ENCODE results near the gene ZP4. TPM values are rescaled to one million over a fixed set of nuclear protein-coding genes. Genes with fewer than 3 reads are reported as not detected.

Gene ZP4
- total RNA-seq, 4 donors from 2014 or later, result not detected

DNA sequence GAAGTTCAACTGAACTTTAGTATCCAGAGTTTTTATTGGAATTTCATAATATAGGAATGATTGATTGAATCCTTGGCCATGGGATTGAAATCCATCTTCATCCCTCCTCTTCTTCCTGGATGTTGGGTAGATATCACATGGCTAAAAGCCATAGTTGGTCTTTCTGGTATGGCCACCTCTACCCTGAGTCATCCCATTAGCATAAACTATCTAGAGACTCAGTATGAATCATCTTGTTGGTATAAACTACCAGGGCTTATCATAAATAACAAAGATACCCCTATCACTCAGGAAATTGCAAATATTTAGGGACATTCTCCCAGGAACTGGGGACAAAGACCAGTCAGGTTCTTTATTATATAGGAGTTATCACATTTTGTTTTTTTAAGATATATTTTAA is 21.2 kb upstream of the ZP4 start:
- Histone ChIP-seq H3K36me3 (no peaks in the 10 kb centered on the region), H3K4me3 (no peak overlapping the region), H3K27ac (no peak overlapping the region), H3K27me3 (no peaks in the 10 kb centered on the region), H3K4me1 (no peaks in the 10 kb centered on the region), H3K9me3 (no peaks in the 10 kb centered on the region)
- in situ Hi-C loops (cut with MboI; ENCODE audit: low pct_ligation_motif_present in 1 of 4, low pct_unique_long_range_greater_than_20kb in 1 of 4, low sequenced_read_pairs in 3 of 4), result no loop called here
- no peak for DNase-seq
- TF ChIP-seq EP300 (IDR thresholded peaks at IDR 0.05; ENCODE audit: low read depth), result no peak
- TF ChIP-seq POLR2A (IDR thresholded peaks at IDR 0.05), result no peak
- TF ChIP-seq POLR2AphosphoS5 (IDR thresholded peaks at IDR 0.05), result no peak
- TF ChIP-seq, protein P1, sequence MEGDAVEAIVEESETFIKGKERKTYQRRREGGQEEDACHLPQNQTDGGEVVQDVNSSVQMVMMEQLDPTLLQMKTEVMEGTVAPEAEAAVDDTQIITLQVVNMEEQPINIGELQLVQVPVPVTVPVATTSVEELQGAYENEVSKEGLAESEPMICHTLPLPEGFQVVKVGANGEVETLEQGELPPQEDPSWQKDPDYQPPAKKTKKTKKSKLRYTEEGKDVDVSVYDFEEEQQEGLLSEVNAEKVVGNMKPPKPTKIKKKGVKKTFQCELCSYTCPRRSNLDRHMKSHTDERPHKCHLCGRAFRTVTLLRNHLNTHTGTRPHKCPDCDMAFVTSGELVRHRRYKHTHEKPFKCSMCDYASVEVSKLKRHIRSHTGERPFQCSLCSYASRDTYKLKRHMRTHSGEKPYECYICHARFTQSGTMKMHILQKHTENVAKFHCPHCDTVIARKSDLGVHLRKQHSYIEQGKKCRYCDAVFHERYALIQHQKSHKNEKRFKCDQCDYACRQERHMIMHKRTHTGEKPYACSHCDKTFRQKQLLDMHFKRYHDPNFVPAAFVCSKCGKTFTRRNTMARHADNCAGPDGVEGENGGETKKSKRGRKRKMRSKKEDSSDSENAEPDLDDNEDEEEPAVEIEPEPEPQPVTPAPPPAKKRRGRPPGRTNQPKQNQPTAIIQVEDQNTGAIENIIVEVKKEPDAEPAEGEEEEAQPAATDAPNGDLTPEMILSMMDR (IDR thresholded peaks at IDR 0.05), result no peak
- intact Hi-C loops (cut with DNase I; ENCODE audit: low total_unique reads), result no loop called here

DNA sequence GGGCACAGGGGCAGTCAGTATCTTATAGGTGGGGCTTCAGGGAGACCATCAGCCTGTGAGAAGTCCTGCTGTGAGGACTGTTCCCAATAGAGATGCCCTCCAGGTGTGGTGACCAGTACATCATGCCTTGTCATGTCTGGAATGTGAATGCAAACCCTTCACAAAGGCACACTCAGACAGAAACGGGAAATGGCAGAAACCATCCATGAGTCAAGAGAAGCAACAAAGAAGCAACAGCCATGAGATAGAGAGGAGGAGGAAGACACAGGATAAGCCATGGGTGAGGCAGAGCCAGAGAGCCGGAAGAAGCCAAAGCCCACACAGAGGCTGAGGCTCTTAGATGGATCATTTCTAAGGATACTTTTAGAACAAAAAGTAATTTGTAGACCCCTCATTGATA is 20.1 kb upstream of the ZP4 start:
- H3K4me1 ChIP-seq, result no peaks in the 10 kb centered on the region
- H3K27ac ChIP-seq, result no peak overlapping the region
- H3K36me3 ChIP-seq, result no peaks in the 10 kb centered on the region
- H3K9me3 ChIP-seq, result no peaks in the 10 kb centered on the region
- H3K4me3 ChIP-seq, result no peak overlapping the region
- intact Hi-C loops (cut with DNase I; ENCODE audit: low total_unique reads) (no loop called here), in situ Hi-C loops (cut with MboI; ENCODE audit: low pct_ligation_motif_present in 1 of 4, low pct_unique_long_range_greater_than_20kb in 1 of 4, low sequenced_read_pairs in 3 of 4) (no loop called here)
- 90 to 100% methylated on average over 2 of the region's 2 CpGs for WGBS, 2 donors (ENCODE audit: low coverage in 1 of 2)
- TF ChIP-seq, protein P1 (IDR thresholded peaks at IDR 0.05), result no peak
- no peak for TF ChIP-seq POLR2AphosphoS5 (IDR thresholded peaks at IDR 0.05)
- no peak for TF ChIP-seq EP300 (IDR thresholded peaks at IDR 0.05; ENCODE audit: low read depth)
- no peak for TF ChIP-seq POLR2A (IDR thresholded peaks at IDR 0.05)
- DNase-seq, result no peak
- H3K27me3 ChIP-seq, result no peaks in the 10 kb centered on the region

DNA sequence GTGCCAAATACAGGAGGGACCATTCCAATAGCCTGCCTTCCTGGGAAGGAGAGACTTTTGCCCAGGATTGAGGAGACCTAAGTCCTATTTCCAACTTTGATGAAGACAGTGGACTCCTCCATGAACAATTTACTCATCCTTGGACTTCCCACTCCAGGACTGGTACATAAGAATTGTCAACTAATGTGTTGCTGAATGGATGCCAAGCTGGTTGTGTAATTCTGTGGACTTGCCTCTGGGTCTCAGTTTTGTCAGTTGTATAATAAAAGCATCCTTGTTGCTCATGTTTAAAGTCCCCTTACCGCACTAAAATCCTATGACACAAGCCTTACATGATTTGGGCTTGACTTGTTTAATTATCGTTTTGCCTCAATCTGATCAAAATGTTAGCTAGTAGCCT is 13.2 kb upstream of the ZP4 start:
- intact Hi-C loops (cut with DNase I; ENCODE audit: low total_unique reads), result no loop called here
- in situ Hi-C loops (cut with MboI; ENCODE audit: low pct_ligation_motif_present in 1 of 4, low pct_unique_long_range_greater_than_20kb in 1 of 4, low sequenced_read_pairs in 3 of 4), result no loop called here
- Histone ChIP-seq H3K36me3 (no peaks in the 10 kb centered on the region), H3K9me3 (no peaks in the 10 kb centered on the region), H3K27ac (no peak overlapping the region), H3K4me3 (no peak overlapping the region), H3K27me3 (no peaks in the 10 kb centered on the region), H3K4me1 (no peaks in the 10 kb centered on the region)
- no peak for DNase-seq
- TF ChIP-seq POLR2AphosphoS5 (IDR thresholded peaks at IDR 0.05) (no peak), EP300 (IDR thresholded peaks at IDR 0.05; ENCODE audit: low read depth) (no peak), POLR2A (IDR thresholded peaks at IDR 0.05) (no peak)
- TF ChIP-seq, protein P1 (IDR thresholded peaks at IDR 0.05), result no peak
- WGBS, 2 donors (ENCODE audit: low coverage in 1 of 2), result 88 to 90% methylated on average over 1 to 2 of the region's 2 CpGs

DNA sequence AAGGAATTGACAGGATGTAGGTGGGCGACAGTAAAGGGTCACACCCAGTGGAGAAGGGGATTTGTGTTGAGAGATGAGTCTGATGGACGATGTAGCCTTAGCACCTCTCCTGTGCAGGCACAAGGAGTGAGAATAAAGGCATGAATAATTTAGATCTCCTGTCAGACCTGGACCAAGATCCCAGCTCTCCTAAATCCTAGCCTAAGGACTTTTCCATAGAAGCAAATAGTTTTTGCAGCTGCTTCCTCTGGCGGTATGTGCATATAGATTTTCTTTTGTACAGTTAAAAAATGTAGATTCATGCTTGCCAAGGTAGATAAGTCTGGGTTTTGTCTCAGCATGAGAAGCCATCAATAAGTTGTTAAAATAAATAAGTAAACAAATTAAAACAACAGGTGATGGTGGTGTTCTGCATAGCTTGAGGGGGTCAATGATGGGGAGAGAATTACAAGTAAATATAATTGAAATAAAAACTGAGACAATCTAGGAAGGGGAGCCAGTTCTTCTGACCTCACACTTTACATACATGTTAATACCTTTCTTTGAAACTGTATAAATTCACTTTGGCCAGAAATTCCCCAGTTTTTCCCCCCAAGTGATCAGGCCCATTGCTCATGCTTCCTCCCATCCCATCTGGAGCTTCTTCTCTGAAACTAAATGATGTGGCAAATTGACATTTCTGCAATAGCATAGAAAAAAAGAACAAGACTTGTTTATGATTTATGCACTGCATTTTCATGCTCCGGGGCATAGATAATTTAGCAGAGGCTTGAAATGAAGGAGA is 12.4 kb upstream of the ZP4 start:
- Histone ChIP-seq H3K27ac (no peak overlapping the region), H3K9me3 (no peaks in the 10 kb centered on the region), H3K4me1 (no peaks in the 10 kb centered on the region), H3K36me3 (no peaks in the 10 kb centered on the region), H3K4me3 (no peak overlapping the region), H3K27me3 (no peaks in the 10 kb centered on the region)
- in situ Hi-C loops (cut with MboI; ENCODE audit: low pct_ligation_motif_present in 1 of 4, low pct_unique_long_range_greater_than_20kb in 1 of 4, low sequenced_read_pairs in 3 of 4), result no loop called here
- DNase-seq, result no peak
- 76 to 83% methylated on average over 4 of the region's 4 CpGs for WGBS, 2 donors (ENCODE audit: low coverage in 1 of 2)
- intact Hi-C loops (cut with DNase I; ENCODE audit: low total_unique reads), result no loop called here
- TF ChIP-seq, protein P1 (IDR thresholded peaks at IDR 0.05), result no peak
- TF ChIP-seq EP300 (IDR thresholded peaks at IDR 0.05; ENCODE audit: low read depth), result no peak
- TF ChIP-seq POLR2A (IDR thresholded peaks at IDR 0.05), result no peak
- TF ChIP-seq POLR2AphosphoS5 (IDR thresholded peaks at IDR 0.05), result no peak
